Stimulated activated CD4-positive, alpha-beta T cell treated with anti-CD3 and anti-CD28 coated beads, TNF-alpha, amount 100 ng/mL, for 4 hours (primary cell): ENCODE measurements around the gene GLRA2.

Experiments used
- DNase-seq, 3 experiments: peaks; one replicate each; pipeline ENCODE4 v3.0.0-alpha.2; 2020; ENCODE audit warnings: low read depth in 3 of 3

The GLRA2 gene

GRCh38 chrX:14700982-14701381, 171.6 kb downstream of the GLRA2 start:
- DNase-seq: no peak

DNA sequence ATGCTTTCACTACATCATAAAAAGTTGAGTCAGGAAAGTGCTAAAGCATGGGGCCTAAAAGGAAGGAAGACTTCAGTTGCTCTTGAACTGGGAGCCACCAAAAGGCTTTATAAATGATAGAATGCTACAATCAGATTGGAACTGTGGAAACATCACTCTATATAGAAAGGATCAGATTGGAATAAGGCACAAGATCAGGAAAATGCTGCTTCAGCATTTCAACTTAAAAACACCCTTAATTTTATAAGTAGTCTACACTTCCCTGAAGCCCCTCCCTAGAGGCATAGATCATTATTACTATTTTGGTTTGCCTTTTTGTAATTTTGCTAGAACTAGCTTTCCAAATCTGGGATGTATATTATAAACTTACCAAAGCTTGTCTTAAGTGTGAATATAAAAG, 172.8 kb downstream of the GLRA2 start:
- DNase-seq: no peak

DNA sequence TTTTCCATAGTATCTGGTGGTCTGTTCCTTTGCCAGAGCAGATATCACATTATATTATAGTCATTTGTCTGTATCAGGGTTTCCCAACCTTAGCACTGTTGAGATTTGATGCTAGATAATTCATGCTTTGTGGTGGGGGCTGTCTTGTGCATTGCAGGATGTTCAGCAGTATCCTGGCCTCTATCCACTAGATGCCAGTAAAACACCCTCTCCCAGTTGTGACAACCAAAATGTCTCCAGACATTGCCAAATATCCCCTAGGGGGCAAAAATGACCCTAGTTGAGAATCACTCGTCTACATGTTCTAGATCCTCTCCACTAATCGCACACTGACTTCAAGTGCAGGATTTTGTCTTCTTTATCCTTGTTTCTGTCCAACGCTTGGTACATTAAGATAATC, 182.8 kb downstream of the GLRA2 start:
- DNase-seq: no peak

GRCh38 chrX:14717949-14718348, 188.6 kb downstream of the GLRA2 start:
- no peak for DNase-seq

GRCh38 chrX:14718403-14718802, 189.1 kb downstream of the GLRA2 start:
- no peak for DNase-seq

- DNase-seq: no peak
Measured at GRCh38 chrX:14729058-14729457, 199.7 kb downstream of the GLRA2 start.

GRCh38 chrX:14738643-14739042, 209.3 kb downstream of the GLRA2 start:
- no peak for DNase-seq

- DNase-seq: no peak
Measured at GRCh38 chrX:14753441-14753840, 224.1 kb downstream of the GLRA2 start.

DNA sequence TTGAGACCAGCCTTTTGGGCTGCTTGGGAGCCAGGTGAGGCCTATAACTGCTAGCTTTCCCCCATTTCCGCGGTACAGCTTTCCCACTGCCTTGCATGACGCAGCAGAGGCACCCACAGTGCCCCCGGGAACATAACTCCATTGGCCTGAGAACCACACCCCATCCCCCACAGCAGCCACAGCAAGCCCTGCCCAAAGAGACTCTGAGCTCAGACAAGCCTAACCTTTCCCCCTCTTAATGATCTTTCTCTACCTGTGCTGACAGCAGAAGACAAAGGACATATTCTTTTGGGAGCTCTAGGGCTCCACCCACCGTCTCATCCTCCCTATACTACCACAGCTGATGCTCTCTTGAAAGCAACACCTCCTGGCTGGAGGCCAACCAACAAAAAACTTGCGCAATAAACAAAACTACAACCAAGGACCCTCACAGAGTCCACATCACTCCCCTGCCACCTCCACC, 228.7 kb downstream of the GLRA2 start:
- no peak for DNase-seq

- no peak for DNase-seq
Measured at GRCh38 chrX:14775416-14775815, 246.1 kb downstream of the GLRA2 start.

GRCh38 chrX:14776901-14777300, 247.6 kb downstream of the GLRA2 start:
- DNase-seq: no peak

- no peak for DNase-seq
Measured at GRCh38 chrX:14777525-14777924, 248.2 kb downstream of the GLRA2 start.

DNA sequence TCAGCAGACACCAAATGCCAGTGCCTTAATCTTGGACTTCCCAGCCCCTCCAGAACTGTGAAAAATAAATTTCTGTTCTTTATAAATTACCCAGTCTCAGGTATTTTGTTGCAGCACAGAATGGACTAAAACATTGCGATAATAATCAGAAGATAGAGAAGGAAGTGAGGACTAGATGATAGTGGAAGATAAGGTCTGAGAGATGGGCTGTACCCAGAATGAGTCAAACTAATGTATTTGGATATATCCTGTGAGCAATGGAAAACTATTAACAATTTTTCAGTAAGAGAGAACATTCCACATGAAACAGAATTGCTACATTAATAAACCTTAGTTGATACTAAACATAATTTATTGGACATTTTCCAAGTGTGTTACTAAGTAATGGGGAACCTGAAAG, 250.2 kb downstream of the GLRA2 start:
- no peak for DNase-seq
